Measurements from ENCODE around the gene OR4B1. TPM values are rescaled to one million over a fixed set of nuclear protein-coding genes. Genes with fewer than 3 reads are reported as not detected.

The OR4B1 gene
- total and polyA plus RNA-seq, 2 of the 8 experiments (the other 6 are each of a cell fraction or from before 2014, with no cell fraction given) = not detected

DNA sequence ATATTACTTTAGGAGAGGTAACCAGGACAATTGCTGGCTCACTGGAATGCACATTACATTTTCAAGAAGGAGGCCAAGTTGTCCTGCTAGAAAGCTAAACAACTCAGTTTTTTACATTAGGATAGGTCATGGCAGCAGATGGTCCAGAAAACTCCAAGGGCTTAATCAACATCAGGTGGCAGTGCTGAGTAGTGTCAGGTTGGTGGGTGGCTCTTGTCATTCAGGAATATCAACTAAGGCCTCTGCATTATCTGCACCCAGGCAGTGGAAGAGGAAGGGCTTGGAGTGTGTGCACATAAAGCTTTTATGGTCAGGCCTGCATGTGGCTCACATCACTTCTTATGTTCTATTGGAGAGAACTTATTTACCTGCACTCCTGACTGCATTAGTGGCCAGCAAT lies 32.2 kb upstream of the OR4B1 start:
- H3K4me1 ChIP-seq (replicated peaks in 1 of 4; ENCODE audit: control insufficient read depth in 3 of 4, insufficient read depth in 4 of 4, low read length in 3 of 4) = no peaks in the 10 kb centered on the region
- POLR2A ChIA-PET (ENCODE audit: partially characterized antibody) = no interaction called here
- TF ChIP-seq SP2 (IDR thresholded peaks at IDR 0.05; ENCODE audit: low read length) (no peak), TCF12 (IDR thresholded peaks at IDR 0.05; ENCODE audit: low read depth, low read length) (no peak), SRF (IDR thresholded peaks at IDR 0.05; ENCODE audit: low read depth, low read length) (no peak), SUZ12 (IDR thresholded peaks at IDR 0.05; ENCODE audit: low read length) (no peak), TBP (IDR thresholded peaks at IDR 0.05; ENCODE audit: low read depth, low read length) (no peak), EP300 (IDR thresholded peaks at IDR 0.05; ENCODE audit: borderline replicate concordance in 1 of 2, low read depth in 2 of 2, low read length in 2 of 2) (no peak), KDM1A (IDR thresholded peaks at IDR 0.05; ENCODE audit: borderline replicate concordance, low read length) (no peak), CBX8 (IDR thresholded peaks at IDR 0.05; ENCODE audit: borderline replicate concordance, low read depth, low read length) (no peak), NANOG (IDR thresholded peaks at IDR 0.05; ENCODE audit: insufficient read depth, low read depth, low read length, poor library complexity, severe bottlenecking) (no peak), POLR2A (IDR thresholded peaks at IDR 0.05; ENCODE audit: control extremely low read depth in 1 of 2, low read depth in 2 of 2, low read length in 2 of 2) (no peak), EGR1 (IDR thresholded peaks at IDR 0.05; ENCODE audit: borderline replicate concordance, low read depth, low read length) (no peak), RXRA (IDR thresholded peaks at IDR 0.05; ENCODE audit: insufficient read depth, low read depth, low read length) (no peak)
- TF ChIP-seq, protein P1, sequence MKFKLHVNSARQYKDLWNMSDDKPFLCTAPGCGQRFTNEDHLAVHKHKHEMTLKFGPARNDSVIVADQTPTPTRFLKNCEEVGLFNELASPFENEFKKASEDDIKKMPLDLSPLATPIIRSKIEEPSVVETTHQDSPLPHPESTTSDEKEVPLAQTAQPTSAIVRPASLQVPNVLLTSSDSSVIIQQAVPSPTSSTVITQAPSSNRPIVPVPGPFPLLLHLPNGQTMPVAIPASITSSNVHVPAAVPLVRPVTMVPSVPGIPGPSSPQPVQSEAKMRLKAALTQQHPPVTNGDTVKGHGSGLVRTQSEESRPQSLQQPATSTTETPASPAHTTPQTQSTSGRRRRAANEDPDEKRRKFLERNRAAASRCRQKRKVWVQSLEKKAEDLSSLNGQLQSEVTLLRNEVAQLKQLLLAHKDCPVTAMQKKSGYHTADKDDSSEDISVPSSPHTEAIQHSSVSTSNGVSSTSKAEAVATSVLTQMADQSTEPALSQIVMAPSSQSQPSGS (IDR thresholded peaks at IDR 0.05; ENCODE audit: low read length) = no peak

More for the DNA sequence above, 32.2 kb upstream of the OR4B1 start:
- no peak overlapping the region for H3K56ac ChIP-seq (replicated peaks; ENCODE audit: insufficient read length, low read depth, low read length)
- H3K4me3 ChIP-seq (ENCODE audit: extremely low read depth in 1 of 4, insufficient read depth in 2 of 4, low read depth in 3 of 4, low read length in 4 of 4) = no peak overlapping the region
- H2BK12ac ChIP-seq (ENCODE audit: low read depth, low read length) = no peak overlapping the region
- no peak overlapping the region for H3K14ac ChIP-seq (ENCODE audit: insufficient read length)
- H4K5ac ChIP-seq (ENCODE audit: insufficient read length, low read depth, low read length) = no peak overlapping the region
- peaks cover 0 to 1% (median 0%) of the 10 kb centered on the region in 4 experiments; a peak in 1 of 7 replicates for H3K27me3 ChIP-seq (replicated peaks in 1 of 4; ENCODE audit: control insufficient read depth in 3 of 4, extremely low read depth in 1 of 4, insufficient read depth in 3 of 4, low read length in 3 of 4)
- H2BK20ac ChIP-seq (ENCODE audit: low read length) = no peak overlapping the region
- H4K91ac ChIP-seq (replicated peaks; ENCODE audit: insufficient read length, low read length) = no peak overlapping the region
- H4K20me1 ChIP-seq (replicated peaks in 1 of 2; ENCODE audit: control insufficient read depth in 1 of 2, insufficient read depth in 2 of 2, low read length in 2 of 2) = no peaks in the 10 kb centered on the region
- H2AK5ac ChIP-seq (ENCODE audit: low read depth, low read length) = no peak overlapping the region
- H3K9me3 ChIP-seq (ENCODE audit: insufficient read depth in 2 of 2, low read depth in 1 of 2, low read length in 1 of 2) = peaks cover 22 to 42% of the 10 kb centered on the region in 2 experiments
- no peak for FAIRE-seq
- H3K36me3 ChIP-seq (ENCODE audit: control insufficient read depth in 2 of 4, insufficient read depth in 4 of 4, low read length in 3 of 4) = no peaks in the 10 kb centered on the region
- H2BK120ac ChIP-seq (replicated peaks; ENCODE audit: low read depth, low read length) = no peak overlapping the region
- no peak overlapping the region for H3K27ac ChIP-seq (ENCODE audit: low read depth, low read length)
- H2BK15ac ChIP-seq (ENCODE audit: low read length) = no peak overlapping the region
- H3K4me2 ChIP-seq (ENCODE audit: insufficient read depth in 1 of 2, low read depth in 2 of 2, low read length in 2 of 2) = no peak overlapping the region
- CTCF ChIA-PET (ENCODE audit: partially characterized antibody) = interaction anchor here (0.9 to 1.5 kb wide), 2 partner anchors 12 to 13 kb away, joined by 3 read pairs; no protein-coding TSS in a partner anchor
- no peak overlapping the region for H3K23ac ChIP-seq (ENCODE audit: insufficient read length)
- no peaks in the 10 kb centered on the region for H3K79me1 ChIP-seq (ENCODE audit: low read depth, low read length)
- no peaks in the 10 kb centered on the region for H3K79me2 ChIP-seq (ENCODE audit: control insufficient read depth in 1 of 2, insufficient read depth in 2 of 2, low read length in 2 of 2)
- no peak overlapping the region for H3K9ac ChIP-seq (replicated peaks in 1 of 4; ENCODE audit: extremely low read depth in 1 of 4, low read depth in 3 of 4, low read length in 3 of 4)
- H3K4ac ChIP-seq (replicated peaks; ENCODE audit: insufficient read length, low read depth, low read length) = no peak overlapping the region
- H2AFZ ChIP-seq (ENCODE audit: low read length) = no peak overlapping the region
- H3K18ac ChIP-seq (ENCODE audit: extremely low read depth, low read length) = no peak overlapping the region
- no peak overlapping the region for H2BK5ac ChIP-seq (ENCODE audit: low read depth, low read length)
- no peak for DNase-seq (ENCODE audit: low read depth in 1 of 2, low spot score in 2 of 2)
- H3K23me2 ChIP-seq (ENCODE audit: low read depth, low read length) = no peaks in the 10 kb centered on the region
- no peak overlapping the region for H4K8ac ChIP-seq (ENCODE audit: extremely low read depth, insufficient read depth, low read length)
